Common myeloid progenitor, CD34-positive (primary cell): ENCODE data around the gene ABHD12.

Source experiments
- CTCF ChIA-PET: fragments of 350-600 bp; sonication (Branson Sonifier 250); formaldehyde crosslinking; loops from one replicate; lab custom pipeline; 2021; ENCODE audit warnings: antibody characterized with exemption; lab: Charles Lee
- POLR2A ChIA-PET: fragments of 350-600 bp; sonication (Branson Sonifier 250); formaldehyde crosslinking; loops from one replicate; lab custom pipeline; 2021; ENCODE audit warnings: antibody characterized with exemption; lab: Charles Lee
- DNase-seq, 3 donors: peaks; one replicate each; pipeline versions ENCODE4 v3.0.0 to v3.0.0-alpha.2; 2013
- H3K27ac ChIP-seq, 2 experiments: 1 replicate in 1 of 2; 2 replicates in 1 of 2; pipeline ENCODE4 v1.7.0; 2013; ENCODE audit warnings: inconsistent platforms in 2 of 2, low read length in 2 of 2, mild to moderate bottlenecking in 2 of 2, low read depth in 1 of 2, moderate library complexity in 1 of 2; ENCODE audit not compliant: severe bottlenecking in 2 of 2, insufficient read depth in 1 of 2, poor library complexity in 1 of 2
- H3K27me3 ChIP-seq, 5 experiments: replicated peaks in 2 of 5; 1 replicate in 3 of 5; 2 replicates in 2 of 5; pipeline versions ENCODE4 v1.6.1 to v1.7.0; 2013; ENCODE audit warnings: low read length in 4 of 5, mild to moderate bottlenecking in 2 of 5, moderate library complexity in 2 of 5, inconsistent platforms in 1 of 5; ENCODE audit not compliant: insufficient read depth in 5 of 5, control insufficient read depth in 4 of 5
- H3K36me3 ChIP-seq, 4 experiments: 1 replicate in 2 of 4; 2 replicates in 2 of 4; pipeline versions ENCODE4 v1.6.1 to v1.7.0; 2013; ENCODE audit warnings: low read length in 3 of 4, control low read depth in 1 of 4, mild to moderate bottlenecking in 1 of 4; ENCODE audit not compliant: control insufficient read depth in 4 of 4, insufficient read depth in 4 of 4
- H3K4me1 ChIP-seq, 4 experiments: 1 replicate in 3 of 4; 2 replicates in 1 of 4; pipeline versions ENCODE4 v1.6.1 to v1.7.1; 2013; ENCODE audit warnings: low read length in 3 of 4, mild to moderate bottlenecking in 3 of 4, control low read depth in 1 of 4, inconsistent platforms in 1 of 4, moderate library complexity in 1 of 4; ENCODE audit not compliant: control insufficient read depth in 4 of 4, insufficient read depth in 4 of 4; ENCODE audit errors: control extremely low read depth in 1 of 4
- H3K4me3 ChIP-seq, 7 experiments: 1 replicate in 4 of 7; 2 replicates in 3 of 7; pipeline versions ENCODE4 v1.5.1 to v1.7.0; 2013; ENCODE audit warnings: mild to moderate bottlenecking in 7 of 7, low read length in 6 of 7, moderate library complexity in 6 of 7, inconsistent platforms in 2 of 7, low read depth in 2 of 7, control low read depth in 1 of 7; ENCODE audit not compliant: insufficient read depth in 4 of 7, control insufficient read depth in 1 of 7; ENCODE audit errors: extremely low read depth in 1 of 7
- H3K9me3 ChIP-seq, 5 experiments: 1 replicate in 4 of 5; 2 replicates in 1 of 5; pipeline versions ENCODE4 v1.6.1 to v1.7.1; 2013; ENCODE audit warnings: low read length in 4 of 5, mild to moderate bottlenecking in 2 of 5, inconsistent platforms in 1 of 5, low read depth in 1 of 5, moderate library complexity in 1 of 5; ENCODE audit not compliant: control insufficient read depth in 4 of 5, insufficient read depth in 2 of 5; ENCODE audit errors: control extremely low read depth in 1 of 5
- WGBS: methylation state at CpG from one replicate; pipeline ENCODE4 v1.1.5; 2013; ENCODE audit not compliant: insufficient coverage; 5-methylcytosine and 5-hydroxymethylcytosine counted together

ABHD12 gene

GRCh38 chr20:25319241-25320034 lies 71.2 kb downstream of the ABHD12 start:
- 93% methylated on average over 9 of the region's 11 CpGs for WGBS
- H3K27ac ChIP-seq, result no peak overlapping the region
- H3K36me3 ChIP-seq, result peaks cover 0 to 49% (median 20%) of the 10 kb centered on the region in 4 experiments
- H3K4me1 ChIP-seq, result peaks cover 0 to 3% (median 0%) of the 10 kb centered on the region in 4 experiments
- POLR2A ChIA-PET, result no interaction called here
- no peaks in the 10 kb centered on the region for H3K27me3 ChIP-seq
- no peaks in the 10 kb centered on the region for H3K9me3 ChIP-seq
- CTCF ChIA-PET, result interaction anchor here (1.1 kb wide), 2 partner anchors 17 to 80 kb away, joined by 3 to 4 read pairs; no protein-coding TSS in a partner anchor
- no peak overlapping the region for H3K4me3 ChIP-seq
- DNase-seq, result no peak

GRCh38 chr20:25318471-25319240 lies 72.0 kb downstream of the ABHD12 start:
- WGBS, result 92% methylated on average over 6 of the region's 16 CpGs
- no peaks in the 10 kb centered on the region for H3K4me1 ChIP-seq
- ChIA-PET POLR2A (interaction anchor here (0.6 kb wide), 1 partner anchor 73 kb away, joined by 4 read pairs; no protein-coding TSS in a partner anchor), CTCF (interaction anchor here (1.1 to 1.3 kb wide), 2 partner anchors 17 to 81 kb away, joined by 3 to 4 read pairs; no protein-coding TSS in a partner anchor)
- H3K9me3 ChIP-seq, result no peaks in the 10 kb centered on the region
- H3K27ac ChIP-seq, result no peak overlapping the region
- H3K4me3 ChIP-seq, result no peak overlapping the region
- H3K27me3 ChIP-seq, result no peaks in the 10 kb centered on the region
- no peak for DNase-seq
- peaks cover 0 to 49% (median 20%) of the 10 kb centered on the region in 4 experiments for H3K36me3 ChIP-seq

- Histone ChIP-seq H3K27me3 (no peaks in the 10 kb centered on the region), H3K4me3 (no peak overlapping the region), H3K36me3 (peaks cover 0 to 40% (median 17%) of the 10 kb centered on the region in 4 experiments), H3K9me3 (no peaks in the 10 kb centered on the region), H3K27ac (no peak overlapping the region), H3K4me1 (no peaks in the 10 kb centered on the region)
- ChIA-PET CTCF (interaction anchor here (1.3 kb wide), 1 partner anchor 16 kb away, joined by 4 read pairs; no protein-coding TSS in a partner anchor), POLR2A (no interaction called here)
- DNase-seq, result no peak
- WGBS, result 94% methylated on average over 15 of the region's 17 CpGs
These were observed 73.1 kb downstream of the ABHD12 start for GRCh38 chr20:25317351-25318075.

GRCh38 chr20:25316506-25317190 lies 74.0 kb downstream of the ABHD12 start:
- no peak overlapping the region for H3K4me3 ChIP-seq
- ChIA-PET CTCF (interaction anchor here (0.8 kb wide), 1 partner anchor 82 kb away, joined by 4 read pairs; no protein-coding TSS in a partner anchor), POLR2A (no interaction called here)
- H3K36me3 ChIP-seq, result peaks cover 0 to 35% (median 17%) of the 10 kb centered on the region in 4 experiments
- DNase-seq, result no peak
- no peak overlapping the region for H3K27ac ChIP-seq
- 97% methylated on average over 10 of the region's 11 CpGs for WGBS
- no peaks in the 10 kb centered on the region for H3K9me3 ChIP-seq
- no peaks in the 10 kb centered on the region for H3K27me3 ChIP-seq
- no peaks in the 10 kb centered on the region for H3K4me1 ChIP-seq

GRCh38 chr20:25315418-25316210 lies 75.0 kb downstream of the ABHD12 start:
- Histone ChIP-seq H3K27me3 (no peaks in the 10 kb centered on the region), H3K27ac (no peak overlapping the region), H3K9me3 (no peaks in the 10 kb centered on the region), H3K36me3 (peaks cover 0 to 29% (median 13%) of the 10 kb centered on the region in 4 experiments), H3K4me1 (peaks cover 5 to 9% (median 8%) of the 10 kb centered on the region in 4 experiments), H3K4me3 (no peak overlapping the region)
- WGBS, result 100% methylated on average over 5 of the region's 8 CpGs
- ChIA-PET CTCF (interaction anchor here (0.6 to 1.7 kb wide), 5 partner anchors 20 to 83 kb away, joined by 3 to 5 read pairs (median 4); no protein-coding TSS in a partner anchor), POLR2A (no interaction called here)
- no peak for DNase-seq
